ENCODE results near the gene C1QTNF8. TPM values are rescaled to one million over a fixed set of nuclear protein-coding genes. Genes with fewer than 3 reads are reported as not detected.

Gene C1QTNF8
- total and polyA plus RNA-seq, 2 of the 8 experiments (the other 6 are each of a cell fraction or from before 2014, with no cell fraction given): not detected

- Histone ChIP-seq H2AFZ (ENCODE audit: low read length) (no peak overlapping the region), H3K56ac (replicated peaks; ENCODE audit: insufficient read length, low read depth, low read length) (no peak overlapping the region), H4K5ac (ENCODE audit: insufficient read length, low read depth, low read length) (no peak overlapping the region), H3K27ac (ENCODE audit: low read depth, low read length) (no peak overlapping the region), H3K4me2 (ENCODE audit: insufficient read depth in 1 of 2, low read depth in 2 of 2, low read length in 2 of 2) (no peak overlapping the region), H3K27me3 (replicated peaks in 1 of 4; ENCODE audit: control insufficient read depth in 3 of 4, extremely low read depth in 1 of 4, insufficient read depth in 3 of 4, low read length in 3 of 4) (no peaks in the 10 kb centered on the region), H3K4me1 (replicated peaks in 1 of 4; ENCODE audit: control insufficient read depth in 3 of 4, insufficient read depth in 4 of 4, low read length in 3 of 4) (no peaks in the 10 kb centered on the region), H3K18ac (ENCODE audit: extremely low read depth, low read length) (no peak overlapping the region), H2BK15ac (ENCODE audit: low read length) (no peak overlapping the region), H4K91ac (replicated peaks; ENCODE audit: insufficient read length, low read length) (no peak overlapping the region), H3K4ac (replicated peaks; ENCODE audit: insufficient read length, low read depth, low read length) (no peak overlapping the region), H3K23me2 (ENCODE audit: low read depth, low read length) (no peaks in the 10 kb centered on the region), H2BK20ac (ENCODE audit: low read length) (no peak overlapping the region), H3K36me3 (ENCODE audit: control insufficient read depth in 2 of 4, insufficient read depth in 4 of 4, low read length in 3 of 4) (no peaks in the 10 kb centered on the region), H3K79me1 (ENCODE audit: low read depth, low read length) (no peaks in the 10 kb centered on the region), H2AK5ac (ENCODE audit: low read depth, low read length) (no peak overlapping the region), H4K8ac (ENCODE audit: extremely low read depth, insufficient read depth, low read length) (no peak overlapping the region), H2BK120ac (replicated peaks; ENCODE audit: low read depth, low read length) (no peak overlapping the region), H3K9ac (replicated peaks in 1 of 4; ENCODE audit: extremely low read depth in 1 of 4, low read depth in 3 of 4, low read length in 3 of 4) (no peak overlapping the region), H2BK12ac (ENCODE audit: low read depth, low read length) (no peak overlapping the region), H4K20me1 (replicated peaks in 1 of 2; ENCODE audit: control insufficient read depth in 1 of 2, insufficient read depth in 2 of 2, low read length in 2 of 2) (no peaks in the 10 kb centered on the region), H3K79me2 (ENCODE audit: control insufficient read depth in 1 of 2, insufficient read depth in 2 of 2, low read length in 2 of 2) (no peaks in the 10 kb centered on the region), H2BK5ac (ENCODE audit: low read depth, low read length) (no peak overlapping the region), H3K4me3 (ENCODE audit: extremely low read depth in 1 of 4, insufficient read depth in 2 of 4, low read depth in 3 of 4, low read length in 4 of 4) (no peak overlapping the region), H3K14ac (ENCODE audit: insufficient read length) (no peak overlapping the region), H3K23ac (ENCODE audit: insufficient read length) (no peak overlapping the region), H3K9me3 (ENCODE audit: insufficient read depth in 2 of 2, low read depth in 1 of 2, low read length in 1 of 2) (0 out of 4 replicates have a peak, but pooled peaks cover 0 to 6% of the 10 kb centered on the region in 2 experiments)
- POLR2A ChIA-PET (ENCODE audit: partially characterized antibody): interaction anchor here (1.1 kb wide), 1 partner anchor 245 kb away, joined by 3 read pairs; no protein-coding TSS in a partner anchor
- DNase-seq (ENCODE audit: low read depth in 1 of 2, low spot score in 2 of 2) (no peak), FAIRE-seq (no peak)
- CTCF ChIA-PET (ENCODE audit: partially characterized antibody): interaction anchor here (0.6 to 2.7 kb wide), 20 partner anchors 8 to 654 kb away, joined by 3 to 13 read pairs (median 3); partner anchors contain the start of genes CCDC78 and SOX8
- no peak for TF ChIP-seq POLR2AphosphoS5 (IDR thresholded peaks at IDR 0.05; ENCODE audit: low read depth, low read length)
- TF ChIP-seq POLR2A (IDR thresholded peaks at IDR 0.05; ENCODE audit: control extremely low read depth in 1 of 2, low read depth in 2 of 2, low read length in 2 of 2): no peak
- no peak for TF ChIP-seq SIX5 (IDR thresholded peaks at IDR 0.05; ENCODE audit: low read depth, low read length)
- no peak for TF ChIP-seq RAD21 (IDR thresholded peaks at IDR 0.05 in 1 of 2, conservative IDR thresholded peaks at IDR 0.05 in 1 of 2; ENCODE audit: low read depth in 2 of 2, low read length in 2 of 2)
- TF ChIP-seq GABPA (IDR thresholded peaks at IDR 0.05; ENCODE audit: borderline replicate concordance, insufficient read depth, low read length): no peak
- TF ChIP-seq ASH2L (IDR thresholded peaks at IDR 0.05; ENCODE audit: low read length): no peak
- no peak for TF ChIP-seq RXRA (IDR thresholded peaks at IDR 0.05; ENCODE audit: insufficient read depth, low read depth, low read length)
- TF ChIP-seq CBX5 (IDR thresholded peaks at IDR 0.05; ENCODE audit: low read depth, low read length): no peak
- no peak for TF ChIP-seq TAF1 (IDR thresholded peaks at IDR 0.05; ENCODE audit: low read depth, low read length)
- no peak for TF ChIP-seq HDAC2 (IDR thresholded peaks at IDR 0.05; ENCODE audit: borderline replicate concordance in 1 of 2, low read depth in 2 of 2, low read length in 2 of 2)
- no peak for TF ChIP-seq SRF (IDR thresholded peaks at IDR 0.05; ENCODE audit: low read depth, low read length)
- no peak for TF ChIP-seq KDM1A (IDR thresholded peaks at IDR 0.05; ENCODE audit: borderline replicate concordance, low read length)
- no peak for TF ChIP-seq PHF8 (conservative IDR thresholded peaks at IDR 0.05; ENCODE audit: low read depth, low read length)
- no peak for TF ChIP-seq GTF2F1 (IDR thresholded peaks at IDR 0.05; ENCODE audit: borderline replicate concordance, low read depth, low read length)
- 87% methylated on average over 7 of the region's 8 CpGs; no CpG with 5 or more reads in 1 of the 2 experiments for WGBS, 2 experiments (ENCODE audit: extremely low coverage in 1 of 2, insufficient coverage in 1 of 2, insufficient read length in 1 of 2, insufficient replicate concordance in 2 of 2, low coverage in 1 of 2, low lambda C conversion rate in 2 of 2, missing lambda C conversion rate in 1 of 2)
Observed at GRCh38 chr16:1056196-1056595, 39.8 kb downstream of the C1QTNF8 start.

Data from H1 (cell line).